AG04449 (cell line): Measurements from ENCODE around the gene PBX3.

Experiments used
- CTCF ChIA-PET: fragments of 350-600 bp; formaldehyde crosslinking; extraction: SDS; loops from one replicate; lab custom pipeline; 2021; ENCODE audit warnings: antibody characterized with exemption; lab: Yijun Ruan, JAX
- POLR2A ChIA-PET: fragments of 400-600, 350-600 bp; formaldehyde crosslinking; extraction: SDS; loops from one replicate; lab custom pipeline; 2020; ENCODE audit warnings: antibody characterized with exemption, inconsistent platforms; lab: Yijun Ruan, JAX
- DNase-seq: peaks from one replicate; pipeline ENCODE4 v3.0.0-alpha.2; 2010; ENCODE audit warnings: low read depth, low spot score
- H3K4me3 ChIP-seq: 2 replicates; pipeline ENCODE4 v1.5.1; 2011; ENCODE audit warnings: low read depth, mild to moderate bottlenecking, control low read depth, low read length
- TF ChIP-seq, protein P1 (sequence below): IDR thresholded peaks from one replicate; pipeline ENCODE4 v1.5.1; 2011; ENCODE audit warnings: mild to moderate bottlenecking, moderate library complexity, low read length, control low read depth, inconsistent platforms; ENCODE audit not compliant: insufficient read depth; ENCODE audit errors: missing control alignments

Gene PBX3

DNA sequence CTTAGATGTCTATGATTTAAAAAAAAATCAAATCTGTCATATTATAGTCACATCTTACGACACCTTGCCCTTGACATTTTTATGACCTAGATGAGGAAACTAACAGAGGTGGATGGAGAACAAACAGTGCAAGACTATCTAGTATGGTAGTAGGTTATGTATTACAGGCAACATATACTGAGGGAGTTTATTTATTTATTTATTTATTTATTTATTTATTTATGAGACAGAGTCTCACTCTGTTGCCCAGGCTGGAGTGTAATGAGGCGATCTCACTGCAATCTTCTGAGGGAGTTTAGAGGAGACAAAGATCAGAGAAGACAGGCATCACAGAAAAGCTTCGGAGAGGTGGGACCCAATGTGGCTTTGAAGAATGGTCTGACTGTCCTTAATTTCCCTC, 4.5 kb upstream of the PBX3 start:
- no peak overlapping the region for H3K4me3 ChIP-seq
- TF ChIP-seq, protein P1, sequence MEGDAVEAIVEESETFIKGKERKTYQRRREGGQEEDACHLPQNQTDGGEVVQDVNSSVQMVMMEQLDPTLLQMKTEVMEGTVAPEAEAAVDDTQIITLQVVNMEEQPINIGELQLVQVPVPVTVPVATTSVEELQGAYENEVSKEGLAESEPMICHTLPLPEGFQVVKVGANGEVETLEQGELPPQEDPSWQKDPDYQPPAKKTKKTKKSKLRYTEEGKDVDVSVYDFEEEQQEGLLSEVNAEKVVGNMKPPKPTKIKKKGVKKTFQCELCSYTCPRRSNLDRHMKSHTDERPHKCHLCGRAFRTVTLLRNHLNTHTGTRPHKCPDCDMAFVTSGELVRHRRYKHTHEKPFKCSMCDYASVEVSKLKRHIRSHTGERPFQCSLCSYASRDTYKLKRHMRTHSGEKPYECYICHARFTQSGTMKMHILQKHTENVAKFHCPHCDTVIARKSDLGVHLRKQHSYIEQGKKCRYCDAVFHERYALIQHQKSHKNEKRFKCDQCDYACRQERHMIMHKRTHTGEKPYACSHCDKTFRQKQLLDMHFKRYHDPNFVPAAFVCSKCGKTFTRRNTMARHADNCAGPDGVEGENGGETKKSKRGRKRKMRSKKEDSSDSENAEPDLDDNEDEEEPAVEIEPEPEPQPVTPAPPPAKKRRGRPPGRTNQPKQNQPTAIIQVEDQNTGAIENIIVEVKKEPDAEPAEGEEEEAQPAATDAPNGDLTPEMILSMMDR, result no peak
- ChIA-PET POLR2A (no interaction called here), CTCF (interaction anchor here (1.2 kb wide), 1 partner anchor 335 kb away, joined by 3 read pairs; no protein-coding TSS in a partner anchor)
- DNase-seq, result no peak

DNA sequence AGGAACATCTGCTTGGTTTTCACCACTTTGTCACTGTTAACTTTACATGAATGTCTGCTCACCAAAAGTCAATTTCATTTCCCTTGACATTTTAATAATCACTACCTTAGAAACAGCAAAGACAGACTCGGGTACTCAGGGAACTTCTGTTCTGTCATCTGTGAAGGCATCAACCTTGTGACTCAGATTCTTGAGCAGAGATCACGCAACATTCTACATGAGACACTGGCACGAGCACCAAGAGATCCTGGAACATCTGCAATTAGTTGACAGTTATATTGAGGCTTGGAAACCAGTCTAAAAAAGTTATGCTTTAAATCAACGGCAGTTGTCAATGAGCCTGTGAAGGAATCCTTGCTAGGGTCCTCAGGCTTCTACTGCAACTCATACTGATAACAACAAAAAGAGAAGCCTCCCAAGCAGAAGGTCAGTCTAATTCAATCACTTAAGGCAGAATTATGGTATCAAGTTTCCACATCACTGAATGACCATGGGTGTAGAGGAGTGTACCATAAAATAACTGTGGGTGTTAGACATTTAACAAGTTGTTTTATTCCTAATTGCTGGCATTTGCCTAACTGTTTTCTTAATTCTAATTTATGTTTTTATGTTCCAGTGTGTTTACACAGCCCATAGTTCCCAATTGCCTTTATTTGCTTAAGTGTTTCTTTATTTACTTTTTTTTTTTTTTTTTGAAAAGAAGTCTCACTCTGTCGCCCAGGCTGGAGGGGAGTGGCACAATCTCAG, 3.3 kb upstream of the PBX3 start:
- no peak for DNase-seq
- TF ChIP-seq, protein P1, result no peak
- POLR2A ChIA-PET, result interaction anchor here (1.2 kb wide), 1 partner anchor 37 kb away, joined by 4 read pairs; the partner anchor contains the start of gene MAPKAP1
- CTCF ChIA-PET, result no interaction called here
- H3K4me3 ChIP-seq, result no peak overlapping the region

DNA sequence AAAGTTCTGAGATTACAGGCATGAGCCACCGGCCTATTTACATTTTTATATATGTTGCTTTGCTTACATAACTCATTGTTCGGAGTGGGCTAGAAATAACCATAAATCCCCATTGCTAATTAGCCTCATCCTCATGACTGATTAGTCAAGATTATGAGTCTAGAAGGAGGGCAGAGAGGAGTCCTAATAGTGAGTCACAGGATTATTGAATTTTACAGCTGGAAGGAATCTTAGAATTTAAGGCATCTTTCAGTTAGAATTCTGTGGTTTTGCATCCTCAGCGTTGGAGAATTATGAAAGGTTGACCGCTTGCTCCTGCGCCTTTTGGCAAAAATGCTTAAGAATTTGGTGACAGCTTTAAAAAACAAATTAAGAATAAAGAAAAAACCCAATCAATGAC, 2.6 kb upstream of the PBX3 start:
- DNase-seq, result peak; percentile 69
- ChIA-PET CTCF (interaction anchor here (1.5 to 2.0 kb wide), 3 partner anchors 186 to 747 kb away, joined by 4 to 9 read pairs (median 8); no protein-coding TSS in a partner anchor), POLR2A (interaction anchor here (0.7 to 1.2 kb wide), 3 partner anchors 38 to 364 kb away, joined by 3 to 4 read pairs (median 3); partner anchors contain the start of gene MAPKAP1)
- TF ChIP-seq, protein P1, result no peak
- H3K4me3 ChIP-seq, result no peak overlapping the region

DNA sequence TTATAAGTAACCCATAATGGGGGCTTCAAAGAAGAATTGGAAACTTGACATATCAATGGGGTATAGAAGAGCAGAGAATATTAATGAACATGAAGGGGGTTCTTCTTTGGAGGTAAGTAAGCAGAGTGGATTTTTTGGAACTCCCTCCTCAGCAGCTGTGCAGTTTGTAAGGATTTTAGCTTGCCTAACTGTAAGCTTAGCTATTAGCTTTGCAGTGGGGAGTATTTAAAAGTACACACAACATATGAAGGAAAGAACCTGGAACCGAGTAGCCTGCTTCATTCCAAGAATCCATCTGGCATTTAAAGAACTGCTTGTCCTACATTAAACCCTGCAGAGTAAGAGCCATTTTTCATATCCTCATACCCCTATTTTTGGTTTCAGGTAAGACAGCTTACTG, 2.2 kb upstream of the PBX3 start:
- TF ChIP-seq, protein P1, result no peak
- ChIA-PET CTCF (interaction anchor here (0.6 to 2.0 kb wide), 4 partner anchors 112 to 747 kb away, joined by 3 to 9 read pairs (median 6); no protein-coding TSS in a partner anchor), POLR2A (interaction anchor here (0.5 to 1.2 kb wide), 6 partner anchors 38 to 363 kb away, joined by 3 to 5 read pairs (median 4); partner anchors contain the start of gene MAPKAP1)
- no peak for DNase-seq
- H3K4me3 ChIP-seq, result no peak overlapping the region

DNA sequence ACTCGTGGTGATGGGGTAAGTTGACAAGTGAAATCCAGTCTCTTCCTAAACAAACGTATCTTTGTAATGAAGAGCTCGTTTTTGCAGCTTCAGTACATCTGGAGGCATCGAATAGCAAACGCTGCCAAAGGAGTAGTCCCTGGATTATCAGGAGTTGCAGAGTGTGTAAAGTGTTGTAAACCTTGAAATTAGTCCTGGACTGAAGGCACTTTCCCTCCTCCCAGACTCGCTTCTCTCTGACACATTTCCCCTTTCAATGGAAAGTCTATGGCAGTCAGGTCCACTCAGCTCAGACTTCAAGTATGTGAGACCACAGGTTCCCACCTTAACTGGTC, 1.5 kb upstream of the PBX3 start:
- H3K4me3 ChIP-seq, result peak overlapping the region; percentile 88
- POLR2A ChIA-PET, result interaction anchor here (1.1 to 1.2 kb wide), 2 partner anchors 39 to 224 kb away, joined by 3 to 5 read pairs; partner anchors contain the start of gene MAPKAP1
- DNase-seq, result no peak
- CTCF ChIA-PET, result interaction anchor here (0.6 to 2.0 kb wide), 4 partner anchors 113 to 746 kb away, joined by 3 to 9 read pairs (median 6); no protein-coding TSS in a partner anchor
- TF ChIP-seq, protein P1, result no peak
